SK-N-SH treated with all-trans-retinoic acid at 6 μM for 48 hours (cell line): ENCODE measurements around the gene DMD.

ENCODE experiments used
- ATAC-seq: fragments of 200-7000 bp; cut with Tn5 transposase; 3 replicates; pipeline ENCODE4 v1.9.1; 2020; ENCODE audit warnings: mild to moderate bottlenecking, moderate library complexity
- ARNTL ChIP-seq: fragments of 450-650 bp; formaldehyde crosslinking; IDR thresholded peaks from 2 replicates; pipeline ENCODE4 v1.5.0; 2020; ENCODE audit warnings: low read depth, mild to moderate bottlenecking, moderate library complexity, borderline replicate concordance
- BACH2 ChIP-seq: fragments of 250-450 bp; sonication (Bioruptor Pico); IDR thresholded peaks from 2 replicates; pipeline ENCODE4 v1.9.0; 2021; ENCODE audit warnings: mild to moderate bottlenecking, borderline replicate concordance
- ESRRG ChIP-seq: fragments of 250-450 bp; sonication (Bioruptor Pico); IDR thresholded peaks from 2 replicates; pipeline ENCODE4 v1.6.1; 2021; ENCODE audit warnings: mild to moderate bottlenecking
- GLIS3 ChIP-seq: fragments of 250-450 bp; sonication (Bioruptor Pico); IDR thresholded peaks from 2 replicates; pipeline ENCODE4 v1.5.0; 2020; ENCODE audit warnings: mild to moderate bottlenecking, moderate library complexity
- ISL1 ChIP-seq: fragments of 250-450 bp; sonication (Bioruptor Pico); IDR thresholded peaks from 2 replicates; pipeline ENCODE4 v2.1.2; 2022; ENCODE audit warnings: mild to moderate bottlenecking, moderate library complexity
- OSR1 ChIP-seq: fragments of 250-450 bp; sonication (Bioruptor Pico); IDR thresholded peaks from 2 replicates; pipeline ENCODE4 v1.8.0; 2022; ENCODE audit warnings: moderate library complexity, mild to moderate bottlenecking, inconsistent platforms
- PPARA ChIP-seq: fragments of 250-450 bp; sonication (Bioruptor Pico); IDR thresholded peaks from 2 replicates; pipeline ENCODE4 v1.5.0; 2020; ENCODE audit warnings: mild to moderate bottlenecking, borderline replicate concordance
- RARB ChIP-seq: fragments of 250-450 bp; sonication (Bioruptor Pico); IDR thresholded peaks from 2 replicates; pipeline ENCODE4 v1.8.0; 2021; ENCODE audit warnings: mild to moderate bottlenecking, moderate library complexity
- SNAI2 ChIP-seq: fragments of 250-450 bp; sonication (Bioruptor Pico); IDR thresholded peaks from 2 replicates; pipeline ENCODE4 v1.5.0; 2020; ENCODE audit warnings: mild to moderate bottlenecking, moderate library complexity
- TCF4 ChIP-seq: fragments of 250-450 bp; sonication (Bioruptor Pico); IDR thresholded peaks from 2 replicates; pipeline ENCODE4 v1.8.0; 2021; ENCODE audit warnings: mild to moderate bottlenecking, moderate library complexity, borderline replicate concordance
- ZC3H10 ChIP-seq: fragments of 250-450 bp; sonication (Bioruptor Pico); IDR thresholded peaks from 2 replicates; pipeline ENCODE4 v1.5.1; 2021; ENCODE audit warnings: mild to moderate bottlenecking, moderate library complexity
- ZFP3 ChIP-seq: fragments of 250-450 bp; sonication (Bioruptor Pico); IDR thresholded peaks from 2 replicates; pipeline ENCODE4 v1.5.0; 2020; ENCODE audit warnings: mild to moderate bottlenecking, moderate library complexity
- ZFP30 ChIP-seq: fragments of 450-650 bp; formaldehyde crosslinking; IDR thresholded peaks from 2 replicates; pipeline ENCODE4 v1.5.0; 2022; ENCODE audit warnings: mild to moderate bottlenecking, moderate library complexity
- ZNF565 ChIP-seq: fragments of 450-650 bp; formaldehyde crosslinking; conservative IDR thresholded peaks from 2 replicates; pipeline ENCODE4 v1.5.0; 2020; ENCODE audit warnings: low read depth, mild to moderate bottlenecking, moderate library complexity
- ZNF70 ChIP-seq: fragments of 450-650 bp; formaldehyde crosslinking; IDR thresholded peaks from 2 replicates; pipeline ENCODE4 v1.5.0; 2020; ENCODE audit warnings: mild to moderate bottlenecking, moderate library complexity
- ZNF8 ChIP-seq: fragments of 450-650 bp; formaldehyde crosslinking; IDR thresholded peaks from 2 replicates; pipeline ENCODE4 v1.5.0; 2020; ENCODE audit warnings: mild to moderate bottlenecking, moderate library complexity
- TF ChIP-seq, protein P1 (sequence below): fragments of 250-450 bp; sonication (Bioruptor Pico); IDR thresholded peaks from 2 replicates; pipeline ENCODE4 v1.5.0; 2020; ENCODE audit warnings: mild to moderate bottlenecking, moderate library complexity
- TF ChIP-seq, protein P2 (sequence below): fragments of 250-450 bp; sonication (Bioruptor Pico); IDR thresholded peaks from 2 replicates; pipeline ENCODE4 v1.8.0; 2020; ENCODE audit warnings: mild to moderate bottlenecking, moderate library complexity, borderline replicate concordance
- TF ChIP-seq, protein P3 (sequence below): fragments of 250-450 bp; sonication (Bioruptor Pico); IDR thresholded peaks from 2 replicates; pipeline ENCODE4 v1.5.1; 2021; ENCODE audit warnings: mild to moderate bottlenecking, moderate library complexity
- TF ChIP-seq, protein P4 (sequence below): fragments of 250-450 bp; sonication (Bioruptor Pico); IDR thresholded peaks from 2 replicates; pipeline ENCODE4 v1.8.0; 2021; ENCODE audit warnings: low read depth, mild to moderate bottlenecking, moderate library complexity, borderline replicate concordance
- TF ChIP-seq, protein P5 (sequence below): fragments of 250-450 bp; sonication (Bioruptor Pico); IDR thresholded peaks from 2 replicates; pipeline ENCODE4 v1.5.1; 2020; ENCODE audit warnings: low read depth, mild to moderate bottlenecking, moderate library complexity

Gene DMD

DNA sequence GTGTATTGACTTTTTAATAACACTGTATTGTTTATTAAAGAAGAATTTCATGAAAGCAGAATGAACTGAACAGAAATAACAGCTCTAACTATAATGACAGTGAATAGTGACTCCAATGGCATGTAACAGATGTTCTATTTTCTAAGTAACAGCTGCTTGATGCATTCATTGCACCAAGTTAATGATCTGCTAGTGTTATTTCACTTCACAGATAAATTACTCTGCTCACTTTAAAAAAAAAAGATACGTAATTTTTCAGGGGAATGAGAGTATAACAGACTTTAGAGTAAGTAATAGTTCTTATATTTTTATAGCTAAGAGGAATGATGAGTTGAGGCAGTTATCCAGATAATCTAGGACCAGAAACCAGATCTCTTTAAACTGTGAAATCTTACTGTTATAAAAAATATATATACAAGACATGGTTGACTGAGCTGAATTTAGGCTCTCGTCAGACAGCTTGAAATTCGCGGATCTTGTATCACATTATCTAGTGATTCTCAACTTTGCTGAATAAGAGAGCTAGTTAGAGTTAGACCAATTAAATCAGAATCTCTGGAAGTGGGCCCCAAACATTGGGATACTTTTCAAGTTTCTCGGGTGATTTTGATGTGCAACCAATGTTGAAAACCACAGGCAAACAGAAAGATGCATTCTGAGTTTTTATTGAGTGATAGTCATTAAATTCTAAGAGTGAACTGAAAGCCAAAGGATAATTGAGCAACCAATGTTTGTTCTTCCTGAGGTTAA lies 840.7 kb downstream of the DMD start:
- TF ChIP-seq ISL1 (CRISPR knock-in tag) (no peak), ARNTL (CRISPR knock-in tag) (no peak), RARB (CRISPR knock-in tag) (no peak), PPARA (CRISPR knock-in tag) (no peak), GLIS3 (CRISPR knock-in tag) (no peak), ZNF565 (CRISPR knock-in tag) (no peak), BACH2 (CRISPR knock-in tag) (no peak), SNAI2 (CRISPR knock-in tag) (no peak), ZC3H10 (CRISPR knock-in tag) (no peak), TCF4 (CRISPR knock-in tag) (no peak), ESRRG (no peak), ZFP3 (no peak)
- TF ChIP-seq, protein P1, sequence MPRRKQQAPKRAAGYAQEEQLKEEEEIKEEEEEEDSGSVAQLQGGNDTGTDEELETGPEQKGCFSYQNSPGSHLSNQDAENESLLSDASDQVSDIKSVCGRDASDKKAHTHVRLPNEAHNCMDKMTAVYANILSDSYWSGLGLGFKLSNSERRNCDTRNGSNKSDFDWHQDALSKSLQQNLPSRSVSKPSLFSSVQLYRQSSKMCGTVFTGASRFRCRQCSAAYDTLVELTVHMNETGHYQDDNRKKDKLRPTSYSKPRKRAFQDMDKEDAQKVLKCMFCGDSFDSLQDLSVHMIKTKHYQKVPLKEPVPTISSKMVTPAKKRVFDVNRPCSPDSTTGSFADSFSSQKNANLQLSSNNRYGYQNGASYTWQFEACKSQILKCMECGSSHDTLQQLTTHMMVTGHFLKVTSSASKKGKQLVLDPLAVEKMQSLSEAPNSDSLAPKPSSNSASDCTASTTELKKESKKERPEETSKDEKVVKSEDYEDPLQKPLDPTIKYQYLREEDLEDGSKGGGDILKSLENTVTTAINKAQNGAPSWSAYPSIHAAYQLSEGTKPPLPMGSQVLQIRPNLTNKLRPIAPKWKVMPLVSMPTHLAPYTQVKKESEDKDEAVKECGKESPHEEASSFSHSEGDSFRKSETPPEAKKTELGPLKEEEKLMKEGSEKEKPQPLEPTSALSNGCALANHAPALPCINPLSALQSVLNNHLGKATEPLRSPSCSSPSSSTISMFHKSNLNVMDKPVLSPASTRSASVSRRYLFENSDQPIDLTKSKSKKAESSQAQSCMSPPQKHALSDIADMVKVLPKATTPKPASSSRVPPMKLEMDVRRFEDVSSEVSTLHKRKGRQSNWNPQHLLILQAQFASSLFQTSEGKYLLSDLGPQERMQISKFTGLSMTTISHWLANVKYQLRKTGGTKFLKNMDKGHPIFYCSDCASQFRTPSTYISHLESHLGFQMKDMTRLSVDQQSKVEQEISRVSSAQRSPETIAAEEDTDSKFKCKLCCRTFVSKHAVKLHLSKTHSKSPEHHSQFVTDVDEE (CRISPR knock-in tag): no peak
- TF ChIP-seq, protein P2, sequence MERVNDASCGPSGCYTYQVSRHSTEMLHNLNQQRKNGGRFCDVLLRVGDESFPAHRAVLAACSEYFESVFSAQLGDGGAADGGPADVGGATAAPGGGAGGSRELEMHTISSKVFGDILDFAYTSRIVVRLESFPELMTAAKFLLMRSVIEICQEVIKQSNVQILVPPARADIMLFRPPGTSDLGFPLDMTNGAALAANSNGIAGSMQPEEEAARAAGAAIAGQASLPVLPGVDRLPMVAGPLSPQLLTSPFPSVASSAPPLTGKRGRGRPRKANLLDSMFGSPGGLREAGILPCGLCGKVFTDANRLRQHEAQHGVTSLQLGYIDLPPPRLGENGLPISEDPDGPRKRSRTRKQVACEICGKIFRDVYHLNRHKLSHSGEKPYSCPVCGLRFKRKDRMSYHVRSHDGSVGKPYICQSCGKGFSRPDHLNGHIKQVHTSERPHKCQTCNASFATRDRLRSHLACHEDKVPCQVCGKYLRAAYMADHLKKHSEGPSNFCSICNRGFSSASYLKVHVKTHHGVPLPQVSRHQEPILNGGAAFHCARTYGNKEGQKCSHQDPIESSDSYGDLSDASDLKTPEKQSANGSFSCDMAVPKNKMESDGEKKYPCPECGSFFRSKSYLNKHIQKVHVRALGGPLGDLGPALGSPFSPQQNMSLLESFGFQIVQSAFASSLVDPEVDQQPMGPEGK (CRISPR knock-in tag): no peak
- ATAC-seq: no peak

DNA sequence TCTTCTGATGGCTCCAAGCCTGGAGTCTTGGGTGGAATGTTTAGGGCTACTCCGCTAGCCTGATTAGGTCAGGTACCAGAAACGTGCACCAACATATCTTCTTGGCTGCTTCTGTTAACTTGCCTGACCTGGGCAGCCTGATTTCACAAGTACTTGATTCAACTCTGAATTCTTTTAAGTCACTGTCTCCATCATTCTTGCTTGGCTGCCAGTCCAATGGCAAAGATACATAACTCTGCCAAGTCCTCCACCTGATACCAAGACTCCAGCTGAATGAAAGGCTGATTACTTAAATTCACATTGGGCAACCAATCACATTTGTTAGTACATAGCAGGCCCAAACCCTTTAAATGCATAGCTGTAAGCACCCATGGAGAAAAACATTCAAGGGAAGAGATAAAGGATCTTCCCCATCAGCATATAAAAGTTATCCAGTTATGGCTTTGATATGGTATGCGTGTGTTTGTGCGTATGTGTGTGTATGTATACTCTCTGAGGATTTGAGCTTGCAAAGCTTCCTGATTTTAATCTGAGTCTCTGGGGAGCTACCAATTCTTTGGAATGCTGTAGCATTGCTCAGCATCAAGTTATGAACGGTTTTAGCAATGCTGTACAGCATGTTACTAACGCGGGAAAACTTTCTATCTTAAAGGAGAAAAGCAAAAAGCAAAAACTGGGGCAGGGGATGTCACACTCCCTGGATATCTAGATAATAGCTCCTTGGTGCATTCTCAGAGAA lies 917.2 kb downstream of the DMD start:
- TF ChIP-seq OSR1 (CRISPR knock-in tag): no peak
- no peak for TF ChIP-seq RARB (CRISPR knock-in tag)
- TF ChIP-seq ZFP3: no peak
- TF ChIP-seq PPARA (CRISPR knock-in tag): no peak
- no peak for TF ChIP-seq ESRRG
- TF ChIP-seq ZC3H10 (CRISPR knock-in tag): no peak
- TF ChIP-seq GLIS3 (CRISPR knock-in tag): no peak
- no peak for TF ChIP-seq ZNF70 (CRISPR knock-in tag)
- TF ChIP-seq, protein P3, sequence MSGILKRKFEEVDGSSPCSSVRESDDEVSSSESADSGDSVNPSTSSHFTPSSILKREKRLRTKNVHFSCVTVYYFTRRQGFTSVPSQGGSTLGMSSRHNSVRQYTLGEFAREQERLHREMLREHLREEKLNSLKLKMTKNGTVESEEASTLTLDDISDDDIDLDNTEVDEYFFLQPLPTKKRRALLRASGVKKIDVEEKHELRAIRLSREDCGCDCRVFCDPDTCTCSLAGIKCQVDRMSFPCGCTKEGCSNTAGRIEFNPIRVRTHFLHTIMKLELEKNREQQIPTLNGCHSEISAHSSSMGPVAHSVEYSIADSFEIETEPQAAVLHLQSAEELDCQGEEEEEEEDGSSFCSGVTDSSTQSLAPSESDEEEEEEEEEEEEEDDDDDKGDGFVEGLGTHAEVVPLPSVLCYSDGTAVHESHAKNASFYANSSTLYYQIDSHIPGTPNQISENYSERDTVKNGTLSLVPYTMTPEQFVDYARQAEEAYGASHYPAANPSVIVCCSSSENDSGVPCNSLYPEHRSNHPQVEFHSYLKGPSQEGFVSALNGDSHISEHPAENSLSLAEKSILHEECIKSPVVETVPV (CRISPR knock-in tag): no peak
- TF ChIP-seq ZNF8 (CRISPR knock-in tag): no peak
- TF ChIP-seq, protein P4, sequence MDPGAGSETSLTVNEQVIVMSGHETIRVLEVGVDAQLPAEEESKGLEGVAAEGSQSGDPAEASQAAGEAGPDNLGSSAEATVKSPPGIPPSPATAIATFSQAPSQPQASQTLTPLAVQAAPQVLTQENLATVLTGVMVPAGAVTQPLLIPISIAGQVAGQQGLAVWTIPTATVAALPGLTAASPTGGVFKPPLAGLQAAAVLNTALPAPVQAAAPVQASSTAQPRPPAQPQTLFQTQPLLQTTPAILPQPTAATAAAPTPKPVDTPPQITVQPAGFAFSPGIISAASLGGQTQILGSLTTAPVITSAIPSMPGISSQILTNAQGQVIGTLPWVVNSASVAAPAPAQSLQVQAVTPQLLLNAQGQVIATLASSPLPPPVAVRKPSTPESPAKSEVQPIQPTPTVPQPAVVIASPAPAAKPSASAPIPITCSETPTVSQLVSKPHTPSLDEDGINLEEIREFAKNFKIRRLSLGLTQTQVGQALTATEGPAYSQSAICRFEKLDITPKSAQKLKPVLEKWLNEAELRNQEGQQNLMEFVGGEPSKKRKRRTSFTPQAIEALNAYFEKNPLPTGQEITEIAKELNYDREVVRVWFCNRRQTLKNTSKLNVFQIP (CRISPR knock-in tag): no peak
- TF ChIP-seq, protein P5, sequence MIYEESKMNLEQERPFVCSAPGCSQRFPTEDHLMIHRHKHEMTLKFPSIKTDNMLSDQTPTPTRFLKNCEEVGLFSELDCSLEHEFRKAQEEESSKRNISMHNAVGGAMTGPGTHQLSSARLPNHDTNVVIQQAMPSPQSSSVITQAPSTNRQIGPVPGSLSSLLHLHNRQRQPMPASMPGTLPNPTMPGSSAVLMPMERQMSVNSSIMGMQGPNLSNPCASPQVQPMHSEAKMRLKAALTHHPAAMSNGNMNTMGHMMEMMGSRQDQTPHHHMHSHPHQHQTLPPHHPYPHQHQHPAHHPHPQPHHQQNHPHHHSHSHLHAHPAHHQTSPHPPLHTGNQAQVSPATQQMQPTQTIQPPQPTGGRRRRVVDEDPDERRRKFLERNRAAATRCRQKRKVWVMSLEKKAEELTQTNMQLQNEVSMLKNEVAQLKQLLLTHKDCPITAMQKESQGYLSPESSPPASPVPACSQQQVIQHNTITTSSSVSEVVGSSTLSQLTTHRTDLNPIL (CRISPR knock-in tag): no peak
- TF ChIP-seq BACH2 (CRISPR knock-in tag): no peak
- TF ChIP-seq ARNTL (CRISPR knock-in tag): no peak
- TF ChIP-seq SNAI2 (CRISPR knock-in tag): no peak
- no peak for TF ChIP-seq ZFP30
- TF ChIP-seq, all 23 proteins: peak for 0
- ATAC-seq: no peak
